ENCODE measurements around the gene KCNIP1. TPM values are rescaled to one million over a fixed set of nuclear protein-coding genes. Genes with fewer than 3 reads are reported as not detected.

Gene KCNIP1
- total RNA-seq, 1 experiment from 2014 or later: not detected

DNA sequence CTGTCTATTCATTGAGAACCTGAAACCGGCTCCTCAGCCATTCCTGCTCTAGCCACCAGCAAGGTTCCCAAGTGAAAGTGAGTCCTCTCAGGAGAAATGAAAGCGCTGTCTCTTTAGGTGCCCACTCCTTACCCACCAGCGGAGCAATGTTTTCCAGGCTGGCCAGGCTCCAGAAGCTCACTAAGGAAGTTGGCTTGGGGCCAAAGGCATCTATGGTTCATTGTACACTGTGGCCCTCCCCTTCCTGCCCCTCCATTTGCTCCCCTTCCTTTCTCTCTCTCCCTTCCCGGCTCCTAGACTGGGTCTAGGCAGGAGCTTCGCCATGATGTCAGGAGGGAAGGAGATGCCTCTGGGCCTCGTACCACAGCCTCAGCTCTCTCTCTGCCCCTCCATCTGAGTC is 278.6 kb downstream of the KCNIP1 start:
- ATAC-seq (no peak), DNase-seq (ENCODE audit: low read depth, low spot score) (no peak)
- no peak overlapping the region for H3K9ac ChIP-seq (ENCODE audit: low read length)
- POLR2A ChIA-PET: no interaction called here
- no peak overlapping the region for H3K4me2 ChIP-seq (ENCODE audit: low read length)
- CTCF ChIA-PET: interaction anchor here (1.0 kb wide), 1 partner anchor 9 kb away, joined by 3 read pairs; no protein-coding TSS in a partner anchor
- RAD21 ChIA-PET (ENCODE audit: low non-redundant PET in 1 of 2, low total read pairs in 2 of 2, uncharacterized antibody in 2 of 2, unreplicated experiment in 2 of 2): no interaction called here
- no peaks in the 10 kb centered on the region for H3K79me2 ChIP-seq (ENCODE audit: insufficient read depth, low read length)
- no peaks in the 10 kb centered on the region for H3K9me2 ChIP-seq (ENCODE audit: insufficient read depth)
- TF ChIP-seq, protein P1, sequence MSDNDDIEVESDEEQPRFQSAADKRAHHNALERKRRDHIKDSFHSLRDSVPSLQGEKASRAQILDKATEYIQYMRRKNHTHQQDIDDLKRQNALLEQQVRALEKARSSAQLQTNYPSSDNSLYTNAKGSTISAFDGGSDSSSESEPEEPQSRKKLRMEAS (IDR thresholded peaks at IDR 0.05): no peak
- no peak for TF ChIP-seq SIN3A (IDR thresholded peaks at IDR 0.05; ENCODE audit: low read depth)
- no peak for TF ChIP-seq ZFX (IDR thresholded peaks at IDR 0.05)
- no peak for TF ChIP-seq EZH2phosphoT487 (IDR thresholded peaks at IDR 0.05; ENCODE audit: borderline replicate concordance)
- TF ChIP-seq, protein P2, sequence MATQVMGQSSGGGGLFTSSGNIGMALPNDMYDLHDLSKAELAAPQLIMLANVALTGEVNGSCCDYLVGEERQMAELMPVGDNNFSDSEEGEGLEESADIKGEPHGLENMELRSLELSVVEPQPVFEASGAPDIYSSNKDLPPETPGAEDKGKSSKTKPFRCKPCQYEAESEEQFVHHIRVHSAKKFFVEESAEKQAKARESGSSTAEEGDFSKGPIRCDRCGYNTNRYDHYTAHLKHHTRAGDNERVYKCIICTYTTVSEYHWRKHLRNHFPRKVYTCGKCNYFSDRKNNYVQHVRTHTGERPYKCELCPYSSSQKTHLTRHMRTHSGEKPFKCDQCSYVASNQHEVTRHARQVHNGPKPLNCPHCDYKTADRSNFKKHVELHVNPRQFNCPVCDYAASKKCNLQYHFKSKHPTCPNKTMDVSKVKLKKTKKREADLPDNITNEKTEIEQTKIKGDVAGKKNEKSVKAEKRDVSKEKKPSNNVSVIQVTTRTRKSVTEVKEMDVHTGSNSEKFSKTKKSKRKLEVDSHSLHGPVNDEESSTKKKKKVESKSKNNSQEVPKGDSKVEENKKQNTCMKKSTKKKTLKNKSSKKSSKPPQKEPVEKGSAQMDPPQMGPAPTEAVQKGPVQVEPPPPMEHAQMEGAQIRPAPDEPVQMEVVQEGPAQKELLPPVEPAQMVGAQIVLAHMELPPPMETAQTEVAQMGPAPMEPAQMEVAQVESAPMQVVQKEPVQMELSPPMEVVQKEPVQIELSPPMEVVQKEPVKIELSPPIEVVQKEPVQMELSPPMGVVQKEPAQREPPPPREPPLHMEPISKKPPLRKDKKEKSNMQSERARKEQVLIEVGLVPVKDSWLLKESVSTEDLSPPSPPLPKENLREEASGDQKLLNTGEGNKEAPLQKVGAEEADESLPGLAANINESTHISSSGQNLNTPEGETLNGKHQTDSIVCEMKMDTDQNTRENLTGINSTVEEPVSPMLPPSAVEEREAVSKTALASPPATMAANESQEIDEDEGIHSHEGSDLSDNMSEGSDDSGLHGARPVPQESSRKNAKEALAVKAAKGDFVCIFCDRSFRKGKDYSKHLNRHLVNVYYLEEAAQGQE (IDR thresholded peaks at IDR 0.05; ENCODE audit: low read depth): no peak
- no peaks in the 10 kb centered on the region for H3K36me3 ChIP-seq (ENCODE audit: control insufficient read depth in 1 of 2, insufficient read depth in 2 of 2, low read length in 2 of 2)
- intact Hi-C loops (cut with micrococcal nuclease): no loop called here
- H3K4me3 ChIP-seq (replicated peaks in 1 of 2; ENCODE audit: low read depth in 1 of 2, low read length in 2 of 2): no peak overlapping the region
- no peaks in the 10 kb centered on the region for H3K27me3 ChIP-seq (ENCODE audit: insufficient read depth, low read length)
- no TSS peak for BruUV-seq (replicated peaks)
- no peak overlapping the region for H3K27ac ChIP-seq (ENCODE audit: low read depth, low read length)
- no peaks in the 10 kb centered on the region for H3K4me1 ChIP-seq (ENCODE audit: control insufficient read depth in 1 of 2, insufficient read depth in 2 of 2, low read length in 2 of 2)
- no peaks in the 10 kb centered on the region; the same call in 1 of the 2 replicates for H4K20me1 ChIP-seq (ENCODE audit: insufficient read depth)
- no peaks in the 10 kb centered on the region for H3K9me3 ChIP-seq (ENCODE audit: control insufficient read depth in 1 of 2, insufficient read depth in 1 of 2, low read depth in 1 of 2, low read length in 2 of 2)
- no peak overlapping the region for H2AFZ ChIP-seq (ENCODE audit: low read depth, low read length, poor library complexity, severe bottlenecking)
